GM12878 (cell line): ENCODE data around the gene BICC1. TPM values are rescaled to one million over a fixed set of nuclear protein-coding genes. Genes with fewer than 3 reads are reported as not detected.

ENCODE experiments used
- ATAC-seq: fragments of 200-7000 bp; cut with Tn5 transposase; 3 replicates; pipeline ENCODE4 v1.9.1; 2020; ENCODE audit warnings: mild to moderate bottlenecking, moderate library complexity
- BruUV-seq: library from RNA; stranded (reverse); fragments of 400-500 nt; replicated peaks from 2 replicates; lab custom pipeline; 2021; lab: Mats Ljungman, UMichigan
- CTCF ChIA-PET: fragments of 300-600 bp; sonication (Branson Sonifier 250); formaldehyde crosslinking; extraction: SDS; loops from one replicate; lab custom pipeline; 2021; ENCODE audit warnings: inconsistent platforms; lab: Yijun Ruan, JAX
- POLR2A ChIA-PET: fragments of 350-600 bp; formaldehyde crosslinking; extraction: SDS; loops from one replicate; lab custom pipeline; 2021; ENCODE audit warnings: inconsistent platforms; lab: Charles Lee
- RAD21 ChIA-PET: fragments of 300-600 bp; sonication (Branson Sonifier 250); formaldehyde crosslinking; loops from one replicate; lab custom pipeline; 2023; ENCODE audit warnings: antibody characterized with exemption; ENCODE audit not compliant: unreplicated experiment; lab: Charles Lee
- SMC1A ChIA-PET: fragments of 300-600 bp; sonication (Branson Sonifier 250); formaldehyde crosslinking; loops from one replicate; lab custom pipeline; 2023; ENCODE audit not compliant: unreplicated experiment, uncharacterized antibody; lab: Charles Lee
- DNase-seq: peaks from one replicate; pipeline ENCODE4 v3.0.0-alpha.2; 2011; ENCODE audit warnings: low read depth, low spot score
- FAIRE-seq: peaks from 3 replicates; lab custom pipeline; 2011; peaks lifted over from hg19 to GRCh38; lab: Jason Lieb, UNC
- H2AFZ ChIP-seq: 2 replicates; pipeline ENCODE4 v1.6.0; 2011; ENCODE audit warnings: low read depth, low read length, control low read depth; ENCODE audit not compliant: control insufficient read depth
- H3K27ac ChIP-seq: 2 replicates; pipeline ENCODE4 v1.5.1; 2011; ENCODE audit warnings: control low read depth; ENCODE audit not compliant: control insufficient read depth, insufficient read depth
- H3K27me3 ChIP-seq, 2 experiments: replicated peaks in 1 of 2; 2 replicates each; pipeline versions ENCODE4 v1.6.0 to v1.6.1; 2011; ENCODE audit warnings: low read length in 1 of 2; ENCODE audit not compliant: control insufficient read depth in 2 of 2, insufficient read depth in 2 of 2
- H3K36me3 ChIP-seq, 2 experiments: 2 replicates each; pipeline ENCODE4 v1.5.1; 2011; ENCODE audit warnings: low read length in 1 of 2; ENCODE audit not compliant: control insufficient read depth in 2 of 2, insufficient read depth in 2 of 2
- H3K4me1 ChIP-seq: 2 replicates; pipeline ENCODE4 v1.6.1; 2011; ENCODE audit warnings: mild to moderate bottlenecking, low read length, moderate library complexity, mixed read lengths; ENCODE audit not compliant: control insufficient read depth, insufficient read depth
- H3K4me2 ChIP-seq: 2 replicates; pipeline ENCODE4 v1.6.0; 2011; ENCODE audit warnings: control low read depth; ENCODE audit not compliant: control insufficient read depth, insufficient read depth
- H3K4me3 ChIP-seq: fragments of 200-600 bp; sonication (generic); 2 replicates; pipeline ENCODE4 v1.5.1; 2016
- H3K79me2 ChIP-seq: 2 replicates; pipeline ENCODE4 v1.6.0; 2011; ENCODE audit warnings: low read length; ENCODE audit not compliant: control insufficient read depth, insufficient read depth
- H3K9ac ChIP-seq: 2 replicates; pipeline ENCODE4 v1.8.0; 2011; ENCODE audit warnings: low read length, control low read depth, mixed read lengths; ENCODE audit not compliant: control insufficient read depth, insufficient read depth
- H3K9me3 ChIP-seq: replicated peaks from 3 replicates; pipeline ENCODE4 v1.5.1; 2011; ENCODE audit warnings: mild to moderate bottlenecking, low read length; ENCODE audit not compliant: control insufficient read depth, insufficient read depth
- H4K20me1 ChIP-seq: 2 replicates; pipeline ENCODE4 v1.6.0; 2011; ENCODE audit not compliant: control insufficient read depth, insufficient read depth
- CHD1 ChIP-seq: IDR thresholded peaks from 2 replicates; pipeline ENCODE4 v1.6.1; 2012; ENCODE audit warnings: low read depth, low read length, improper control_type of control experiment
- HDAC2 ChIP-seq: fragments of 200-600 bp; sonication (generic); IDR thresholded peaks from 2 replicates; pipeline ENCODE4 v1.6.1; 2017
- NFYA ChIP-seq: IDR thresholded peaks from 2 replicates; pipeline ENCODE4 v1.6.1; 2011; ENCODE audit warnings: low read depth, mild to moderate bottlenecking, low read length, improper control_type of control experiment, borderline replicate concordance
- RFX5 ChIP-seq: IDR thresholded peaks from 2 replicates; pipeline ENCODE4 v1.6.1; 2011; ENCODE audit warnings: low read depth, low read length, improper control_type of control experiment
- WRNIP1 ChIP-seq: IDR thresholded peaks from 2 replicates; pipeline ENCODE4 v1.6.1; 2011; ENCODE audit warnings: low read depth, low read length, improper control_type of control experiment, borderline replicate concordance
- WGBS: methylation state at CpG from one replicate; pipeline ENCODE4 v1.1.6; 2016; ENCODE audit warnings: low lambda C conversion rate; ENCODE audit not compliant: insufficient replicate concordance, insufficient coverage; ENCODE audit errors: missing lambda C conversion rate; 5-methylcytosine and 5-hydroxymethylcytosine counted together
- in situ Hi-C: fragments of 300-500 bp; cut with MboI; formaldehyde crosslinking; loops from 9 replicates; pipeline ENCODE4 v1.14.3; 2018; ENCODE audit warnings: mixed read lengths
- intact Hi-C: fragments of 100-400 bp; cut with micrococcal nuclease; formaldehyde crosslinking; loops from one replicate; pipeline ENCODE4 v1.14.2; 2022; ENCODE audit not compliant: unreplicated experiment
- polyA plus RNA-seq, 11 experiments: library from polyadenylated mRNA; depleted of rRNA in 4 of 11; unstranded in 6 of 11; stranded (reverse) in 5 of 11; fragments of >200 nt; fragmentation: Nextera tagmentation in 4 of 11; fragmentation: Illumina TruSeq in 1 of 11; extraction: Ambion mirVana in 4 of 11; extraction: Trizol in 1 of 11; gene quantifications; 1 replicate in 1 of 11; 2 replicates in 10 of 11; pipeline versions ENCODE4 v1.2.1 to v1.2.3, GENCODE V29; 2011 to 2016; ENCODE audit warnings: inconsistent platforms in 2 of 11, missing spikeins in 2 of 11, low read depth in 1 of 11
- total RNA-seq, 4 experiments: library from RNA; depleted of rRNA in 3 of 4; stranded (reverse); fragments of >200 nt in 3 of 4; fragmentation: Illumina TruSeq in 1 of 4; extraction: Trizol in 1 of 4; gene quantifications; 2 replicates each; pipeline versions ENCODE4 v1.2.1 to v1.2.3, GENCODE V29; 2013 to 2021
- TF ChIP-seq, protein P1 (sequence below): fragments of 150-350 bp; IDR thresholded peaks from 2 replicates; pipeline ENCODE4 v1.6.1; 2014; ENCODE audit warnings: mild to moderate bottlenecking, low read depth, low read length
- TF ChIP-seq, protein P2 (sequence below): fragments of 450-650 bp; IDR thresholded peaks from 2 replicates; pipeline ENCODE4 v1.6.1; 2017; ENCODE audit warnings: antibody characterized with exemption, mild to moderate bottlenecking, moderate library complexity
- TF ChIP-seq, protein P3 (sequence below): IDR thresholded peaks from 2 replicates; pipeline ENCODE4 v1.6.1; 2012; ENCODE audit warnings: improper control_type of control experiment, low read depth, low read length; ENCODE audit not compliant: insufficient replicate concordance
- TF ChIP-seq, protein P4 (sequence below): fragments of 450-650 bp; IDR thresholded peaks from 2 replicates; pipeline ENCODE4 v1.6.1; 2016; ENCODE audit warnings: mild to moderate bottlenecking

The BICC1 gene
- total and polyA plus RNA-seq, 10 of the 15 experiments (the other 5 are each of a cell fraction or from before 2014, with no cell fraction given), result 0.01 to 0.10 (median 0.04) TPM; not detected in 5

DNA sequence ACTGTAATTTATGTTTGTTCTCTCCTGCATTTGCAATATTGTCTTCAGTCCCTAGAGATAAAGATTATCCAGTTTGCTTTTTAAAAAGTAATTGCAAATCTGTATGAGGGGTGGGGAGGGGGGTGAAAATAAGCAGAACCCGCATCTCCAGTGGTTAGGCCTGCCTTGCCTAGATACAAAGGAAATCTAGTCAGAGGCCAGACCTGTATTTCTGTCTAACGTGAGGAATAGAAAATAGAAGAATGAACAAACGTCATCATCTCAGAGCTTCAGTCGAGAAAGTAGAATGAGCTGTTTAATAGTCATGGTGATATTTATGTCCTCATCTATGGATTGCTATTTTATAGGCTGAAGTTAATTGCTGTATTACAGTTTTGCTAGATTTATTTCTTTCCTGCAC, 284.2 kb downstream of the BICC1 start:
- no peaks in the 10 kb centered on the region for H3K4me1 ChIP-seq
- no TSS peak for BruUV-seq
- FAIRE-seq, result no peak
- DNase-seq, result no peak
- H4K20me1 ChIP-seq, result no peaks in the 10 kb centered on the region
- SMC1A ChIA-PET, result no interaction called here
- H2AFZ ChIP-seq, result no peak overlapping the region
- POLR2A ChIA-PET, result no interaction called here
- no peak overlapping the region for H3K4me2 ChIP-seq
- H3K79me2 ChIP-seq, result no peaks in the 10 kb centered on the region
- H3K27me3 ChIP-seq, result no peaks in the 10 kb centered on the region; a peak in 1 of 4 replicates
- TF ChIP-seq, protein P1, sequence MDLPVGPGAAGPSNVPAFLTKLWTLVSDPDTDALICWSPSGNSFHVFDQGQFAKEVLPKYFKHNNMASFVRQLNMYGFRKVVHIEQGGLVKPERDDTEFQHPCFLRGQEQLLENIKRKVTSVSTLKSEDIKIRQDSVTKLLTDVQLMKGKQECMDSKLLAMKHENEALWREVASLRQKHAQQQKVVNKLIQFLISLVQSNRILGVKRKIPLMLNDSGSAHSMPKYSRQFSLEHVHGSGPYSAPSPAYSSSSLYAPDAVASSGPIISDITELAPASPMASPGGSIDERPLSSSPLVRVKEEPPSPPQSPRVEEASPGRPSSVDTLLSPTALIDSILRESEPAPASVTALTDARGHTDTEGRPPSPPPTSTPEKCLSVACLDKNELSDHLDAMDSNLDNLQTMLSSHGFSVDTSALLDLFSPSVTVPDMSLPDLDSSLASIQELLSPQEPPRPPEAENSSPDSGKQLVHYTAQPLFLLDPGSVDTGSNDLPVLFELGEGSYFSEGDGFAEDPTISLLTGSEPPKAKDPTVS, result no peak
- TF ChIP-seq, protein P2, sequence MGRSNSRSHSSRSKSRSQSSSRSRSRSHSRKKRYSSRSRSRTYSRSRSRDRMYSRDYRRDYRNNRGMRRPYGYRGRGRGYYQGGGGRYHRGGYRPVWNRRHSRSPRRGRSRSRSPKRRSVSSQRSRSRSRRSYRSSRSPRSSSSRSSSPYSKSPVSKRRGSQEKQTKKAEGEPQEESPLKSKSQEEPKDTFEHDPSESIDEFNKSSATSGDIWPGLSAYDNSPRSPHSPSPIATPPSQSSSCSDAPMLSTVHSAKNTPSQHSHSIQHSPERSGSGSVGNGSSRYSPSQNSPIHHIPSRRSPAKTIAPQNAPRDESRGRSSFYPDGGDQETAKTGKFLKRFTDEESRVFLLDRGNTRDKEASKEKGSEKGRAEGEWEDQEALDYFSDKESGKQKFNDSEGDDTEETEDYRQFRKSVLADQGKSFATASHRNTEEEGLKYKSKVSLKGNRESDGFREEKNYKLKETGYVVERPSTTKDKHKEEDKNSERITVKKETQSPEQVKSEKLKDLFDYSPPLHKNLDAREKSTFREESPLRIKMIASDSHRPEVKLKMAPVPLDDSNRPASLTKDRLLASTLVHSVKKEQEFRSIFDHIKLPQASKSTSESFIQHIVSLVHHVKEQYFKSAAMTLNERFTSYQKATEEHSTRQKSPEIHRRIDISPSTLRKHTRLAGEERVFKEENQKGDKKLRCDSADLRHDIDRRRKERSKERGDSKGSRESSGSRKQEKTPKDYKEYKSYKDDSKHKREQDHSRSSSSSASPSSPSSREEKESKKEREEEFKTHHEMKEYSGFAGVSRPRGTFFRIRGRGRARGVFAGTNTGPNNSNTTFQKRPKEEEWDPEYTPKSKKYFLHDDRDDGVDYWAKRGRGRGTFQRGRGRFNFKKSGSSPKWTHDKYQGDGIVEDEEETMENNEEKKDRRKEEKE, result no peak
- TF ChIP-seq, protein P3, sequence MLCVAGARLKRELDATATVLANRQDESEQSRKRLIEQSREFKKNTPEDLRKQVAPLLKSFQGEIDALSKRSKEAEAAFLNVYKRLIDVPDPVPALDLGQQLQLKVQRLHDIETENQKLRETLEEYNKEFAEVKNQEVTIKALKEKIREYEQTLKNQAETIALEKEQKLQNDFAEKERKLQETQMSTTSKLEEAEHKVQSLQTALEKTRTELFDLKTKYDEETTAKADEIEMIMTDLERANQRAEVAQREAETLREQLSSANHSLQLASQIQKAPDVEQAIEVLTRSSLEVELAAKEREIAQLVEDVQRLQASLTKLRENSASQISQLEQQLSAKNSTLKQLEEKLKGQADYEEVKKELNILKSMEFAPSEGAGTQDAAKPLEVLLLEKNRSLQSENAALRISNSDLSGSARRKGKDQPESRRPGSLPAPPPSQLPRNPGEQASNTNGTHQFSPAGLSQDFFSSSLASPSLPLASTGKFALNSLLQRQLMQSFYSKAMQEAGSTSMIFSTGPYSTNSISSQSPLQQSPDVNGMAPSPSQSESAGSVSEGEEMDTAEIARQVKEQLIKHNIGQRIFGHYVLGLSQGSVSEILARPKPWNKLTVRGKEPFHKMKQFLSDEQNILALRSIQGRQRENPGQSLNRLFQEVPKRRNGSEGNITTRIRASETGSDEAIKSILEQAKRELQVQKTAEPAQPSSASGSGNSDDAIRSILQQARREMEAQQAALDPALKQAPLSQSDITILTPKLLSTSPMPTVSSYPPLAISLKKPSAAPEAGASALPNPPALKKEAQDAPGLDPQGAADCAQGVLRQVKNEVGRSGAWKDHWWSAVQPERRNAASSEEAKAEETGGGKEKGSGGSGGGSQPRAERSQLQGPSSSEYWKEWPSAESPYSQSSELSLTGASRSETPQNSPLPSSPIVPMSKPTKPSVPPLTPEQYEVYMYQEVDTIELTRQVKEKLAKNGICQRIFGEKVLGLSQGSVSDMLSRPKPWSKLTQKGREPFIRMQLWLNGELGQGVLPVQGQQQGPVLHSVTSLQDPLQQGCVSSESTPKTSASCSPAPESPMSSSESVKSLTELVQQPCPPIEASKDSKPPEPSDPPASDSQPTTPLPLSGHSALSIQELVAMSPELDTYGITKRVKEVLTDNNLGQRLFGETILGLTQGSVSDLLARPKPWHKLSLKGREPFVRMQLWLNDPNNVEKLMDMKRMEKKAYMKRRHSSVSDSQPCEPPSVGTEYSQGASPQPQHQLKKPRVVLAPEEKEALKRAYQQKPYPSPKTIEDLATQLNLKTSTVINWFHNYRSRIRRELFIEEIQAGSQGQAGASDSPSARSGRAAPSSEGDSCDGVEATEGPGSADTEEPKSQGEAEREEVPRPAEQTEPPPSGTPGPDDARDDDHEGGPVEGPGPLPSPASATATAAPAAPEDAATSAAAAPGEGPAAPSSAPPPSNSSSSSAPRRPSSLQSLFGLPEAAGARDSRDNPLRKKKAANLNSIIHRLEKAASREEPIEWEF, result no peak
- TF ChIP-seq, protein P4, sequence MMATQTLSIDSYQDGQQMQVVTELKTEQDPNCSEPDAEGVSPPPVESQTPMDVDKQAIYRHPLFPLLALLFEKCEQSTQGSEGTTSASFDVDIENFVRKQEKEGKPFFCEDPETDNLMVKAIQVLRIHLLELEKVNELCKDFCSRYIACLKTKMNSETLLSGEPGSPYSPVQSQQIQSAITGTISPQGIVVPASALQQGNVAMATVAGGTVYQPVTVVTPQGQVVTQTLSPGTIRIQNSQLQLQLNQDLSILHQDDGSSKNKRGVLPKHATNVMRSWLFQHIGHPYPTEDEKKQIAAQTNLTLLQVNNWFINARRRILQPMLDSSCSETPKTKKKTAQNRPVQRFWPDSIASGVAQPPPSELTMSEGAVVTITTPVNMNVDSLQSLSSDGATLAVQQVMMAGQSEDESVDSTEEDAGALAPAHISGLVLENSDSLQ, result no peak
- TF ChIP-seq NFYA (no peak), WRNIP1 (no peak), HDAC2 (no peak), CHD1 (no peak), RFX5 (no peak)
- no peak for ATAC-seq
- no peaks in the 10 kb centered on the region for H3K36me3 ChIP-seq
- H3K9me3 ChIP-seq, result no peaks in the 10 kb centered on the region
- intact Hi-C loops, result no loop called here
- 18% methylated on average over 4 of the region's 4 CpGs for WGBS
- RAD21 ChIA-PET, result no interaction called here
- in situ Hi-C loops, result no loop called here
- H3K4me3 ChIP-seq, result no peak overlapping the region
- H3K9ac ChIP-seq, result no peak overlapping the region
- H3K27ac ChIP-seq, result no peak overlapping the region
- CTCF ChIA-PET, result no interaction called here
